RKO (cell line): ENCODE results near the gene ZMYND8.
"Not testable (repeated sequence)": the region's sequence is repeated elsewhere in the genome, so short reads cannot be mapped to it uniquely, and the experiment has no call there.

Experiments used
- DNase-seq: peaks from one replicate; pipeline ENCODE4 v3.0.0-alpha.2; 2016; ENCODE audit warnings: low spot score

ZMYND8 gene

DNA sequence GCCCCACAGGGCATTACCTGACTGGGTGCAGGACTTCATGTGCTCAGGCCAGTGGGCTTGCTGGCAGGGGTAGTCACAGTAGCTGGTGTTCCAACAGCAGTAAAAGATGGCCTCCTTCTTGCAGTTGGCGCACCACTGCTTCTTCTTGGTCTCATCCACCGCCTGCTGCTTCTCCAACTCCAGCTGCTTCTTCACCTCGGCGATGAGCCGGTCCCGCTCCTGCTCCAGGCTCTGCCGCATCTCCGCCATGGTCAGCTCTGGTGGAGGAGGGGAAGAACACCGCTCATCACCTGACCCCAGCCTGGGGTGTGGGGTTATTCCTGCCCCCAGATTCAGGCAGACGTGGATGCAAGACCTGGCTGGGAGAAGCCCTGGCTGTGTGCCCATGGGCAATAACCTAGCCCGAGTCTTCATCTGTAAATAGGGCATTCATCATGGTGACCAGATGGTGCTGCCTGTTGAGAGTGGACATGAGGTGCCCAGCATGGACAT, 132.2 kb downstream of the ZMYND8 start:
- DNase-seq: no peak

DNA sequence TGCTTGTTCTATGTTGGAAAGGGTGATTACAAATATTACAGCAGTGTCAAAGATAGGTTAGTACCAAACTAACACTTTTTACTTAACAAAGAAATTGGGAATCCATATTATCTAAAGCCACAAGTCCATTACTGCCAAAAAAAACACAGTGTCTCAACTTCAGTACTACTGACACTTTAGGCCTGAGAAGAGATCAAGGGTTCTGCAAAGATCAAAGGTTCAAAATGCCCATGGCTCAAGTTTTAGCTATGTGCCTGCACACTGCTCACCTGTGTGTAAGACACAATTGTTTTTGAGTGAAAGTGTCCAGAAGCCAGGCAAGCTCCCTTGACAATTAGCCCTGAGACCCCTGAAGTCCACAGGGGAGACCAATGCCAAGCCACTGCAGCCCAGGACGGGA, 132.6 kb downstream of the ZMYND8 start:
- DNase-seq: no peak

DNA sequence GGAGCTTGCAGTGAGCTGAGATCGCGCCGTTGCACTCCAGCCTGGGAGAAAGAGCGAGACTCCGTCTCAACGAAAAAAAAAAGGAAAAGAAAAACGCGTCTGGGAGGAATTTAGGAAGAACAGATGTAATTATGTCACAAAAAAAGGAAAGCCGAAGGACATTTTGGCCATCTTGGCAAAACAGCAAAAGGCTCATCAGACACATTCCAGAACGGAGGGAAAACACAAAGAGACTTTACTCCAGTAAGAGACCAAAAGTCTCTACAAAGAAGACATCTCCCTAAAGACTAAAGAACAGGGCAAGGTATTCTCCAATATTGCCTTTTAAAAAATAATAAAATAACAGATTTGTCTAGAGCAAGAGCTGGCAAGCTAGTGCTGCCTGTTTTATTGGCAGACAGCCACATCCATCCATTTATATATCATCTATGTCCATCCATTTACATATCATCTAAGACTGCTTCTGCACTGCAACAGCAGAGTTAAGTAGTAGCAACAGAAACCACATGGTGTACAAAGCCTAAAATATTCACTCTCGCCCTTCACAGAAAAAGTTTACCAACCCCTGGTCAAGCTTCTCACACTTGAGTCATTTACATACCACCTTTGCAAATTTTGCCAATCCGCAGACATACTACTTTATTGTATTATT, 133.9 kb downstream of the ZMYND8 start:
- DNase-seq: no peak

DNA sequence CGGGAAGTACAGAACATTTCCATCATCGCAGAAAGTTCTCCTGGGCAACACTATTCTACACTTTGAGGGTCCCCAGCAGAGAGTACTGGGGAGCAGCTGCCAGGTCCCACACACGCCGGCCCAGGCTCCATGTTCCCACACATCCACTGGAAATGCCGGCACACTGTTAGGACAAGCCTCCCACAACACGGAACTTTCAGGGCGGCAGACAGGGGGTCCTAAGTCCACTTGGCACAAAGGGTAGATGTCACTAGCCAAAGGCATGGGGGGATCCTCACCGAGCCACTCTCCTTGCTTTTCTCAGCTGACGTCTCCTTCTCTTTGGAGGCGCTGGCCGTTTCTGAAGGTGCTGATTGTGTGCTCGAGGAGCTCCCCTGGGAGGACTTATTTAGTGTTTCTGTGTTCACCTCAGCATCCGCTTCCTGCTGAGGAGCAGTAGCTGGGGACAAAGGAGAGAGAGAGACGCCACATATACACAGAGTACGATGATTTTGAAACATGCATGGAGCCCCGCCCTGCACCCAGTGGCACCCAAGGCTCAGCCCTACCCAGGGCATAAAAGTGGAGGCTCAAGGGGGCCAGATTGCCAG, 135.4 kb downstream of the ZMYND8 start:
- DNase-seq: no peak

DNA sequence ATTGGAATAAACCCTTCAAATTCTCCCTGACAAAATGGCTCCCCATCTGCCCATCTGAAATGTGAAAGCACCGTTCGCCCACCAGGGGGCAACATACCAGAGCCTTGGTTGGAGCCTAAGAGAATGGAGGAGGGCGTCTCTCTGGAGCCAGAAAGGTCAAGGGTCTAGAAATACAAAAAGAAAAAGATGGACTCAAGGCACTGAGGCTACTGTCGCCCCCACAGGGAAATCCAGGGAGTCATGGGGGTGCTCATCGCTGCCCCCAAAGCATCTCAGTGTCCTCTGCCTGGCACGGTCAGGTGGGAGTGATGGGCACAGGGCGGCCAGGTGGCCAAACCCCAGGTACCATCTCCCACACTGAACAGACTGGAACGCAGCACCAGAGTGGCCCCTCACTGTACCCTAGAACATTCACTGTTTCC, 136.3 kb downstream of the ZMYND8 start:
- DNase-seq: peak; percentile 28

DNA sequence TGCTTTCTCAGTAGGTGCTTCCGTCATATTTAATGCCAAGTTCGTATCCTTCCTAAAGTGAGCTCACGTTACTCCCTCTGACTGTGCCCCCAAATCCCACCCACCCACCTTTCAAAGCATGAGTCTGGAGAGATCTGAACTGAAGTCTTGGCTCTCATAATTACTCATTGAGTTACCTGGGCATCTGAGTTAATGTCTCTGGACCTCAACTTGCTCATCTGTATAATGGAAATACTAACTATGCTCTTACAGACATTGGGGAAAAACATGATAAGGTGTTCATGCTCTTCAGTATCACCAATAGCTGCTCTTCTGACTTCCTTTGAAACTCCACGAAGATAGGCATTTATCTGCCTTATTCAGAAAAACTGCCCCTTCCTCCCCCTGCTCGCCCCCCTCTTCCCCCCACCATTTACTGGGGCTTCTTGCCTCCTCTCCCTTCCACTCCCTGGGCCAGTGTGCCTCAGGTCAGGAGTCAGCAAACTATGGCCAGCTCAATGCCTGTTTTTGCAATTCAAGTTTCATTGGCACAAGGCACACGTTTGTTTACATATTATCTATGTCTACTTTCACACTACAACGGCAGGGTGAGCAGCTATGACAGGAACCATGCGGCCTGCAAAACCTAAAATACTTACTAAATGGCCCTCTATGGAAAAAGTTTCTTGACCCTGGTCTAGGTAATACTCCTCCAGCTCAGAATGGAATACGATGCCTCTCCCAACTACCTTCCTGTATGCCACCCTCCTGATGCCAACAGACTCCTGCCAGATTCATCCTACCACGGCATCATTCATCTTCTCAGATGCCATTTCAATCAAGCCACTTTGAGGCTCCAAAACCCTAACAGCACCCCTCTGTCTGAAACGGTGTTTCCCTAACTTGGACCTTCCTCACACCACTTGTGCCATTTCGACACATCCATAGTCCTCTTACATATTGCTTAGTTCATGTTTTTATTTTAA, 138.7 kb downstream of the ZMYND8 start:
- DNase-seq: no peak

DNA sequence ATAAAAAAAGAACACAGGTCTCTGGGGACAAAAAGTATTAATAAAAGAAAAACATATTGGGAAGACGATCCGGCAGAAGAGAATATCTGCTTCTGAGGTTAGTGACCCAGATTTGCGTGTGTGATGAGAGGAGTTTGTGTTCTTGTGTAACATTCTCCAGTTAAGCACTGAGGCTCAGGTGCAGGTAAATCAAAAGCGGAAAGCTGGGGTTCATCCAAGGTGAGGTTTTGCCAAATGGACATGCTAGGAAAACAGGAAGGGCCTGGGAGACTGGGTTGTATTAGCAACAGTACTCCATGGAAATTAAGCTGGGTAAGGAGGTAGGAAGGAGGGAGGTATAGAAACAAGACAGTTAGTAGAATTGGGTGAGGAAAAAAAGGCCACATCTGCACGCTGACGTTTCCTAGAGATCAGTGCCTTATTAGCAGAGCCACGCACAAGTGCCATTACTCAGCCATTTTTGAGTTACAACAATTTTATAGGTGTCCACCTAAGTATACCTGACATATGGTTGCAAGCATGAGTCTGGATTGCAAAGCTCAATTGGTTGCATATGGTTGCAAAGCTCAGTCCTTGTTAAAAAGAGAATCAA, 139.6 kb downstream of the ZMYND8 start:
- DNase-seq: no peak

DNA sequence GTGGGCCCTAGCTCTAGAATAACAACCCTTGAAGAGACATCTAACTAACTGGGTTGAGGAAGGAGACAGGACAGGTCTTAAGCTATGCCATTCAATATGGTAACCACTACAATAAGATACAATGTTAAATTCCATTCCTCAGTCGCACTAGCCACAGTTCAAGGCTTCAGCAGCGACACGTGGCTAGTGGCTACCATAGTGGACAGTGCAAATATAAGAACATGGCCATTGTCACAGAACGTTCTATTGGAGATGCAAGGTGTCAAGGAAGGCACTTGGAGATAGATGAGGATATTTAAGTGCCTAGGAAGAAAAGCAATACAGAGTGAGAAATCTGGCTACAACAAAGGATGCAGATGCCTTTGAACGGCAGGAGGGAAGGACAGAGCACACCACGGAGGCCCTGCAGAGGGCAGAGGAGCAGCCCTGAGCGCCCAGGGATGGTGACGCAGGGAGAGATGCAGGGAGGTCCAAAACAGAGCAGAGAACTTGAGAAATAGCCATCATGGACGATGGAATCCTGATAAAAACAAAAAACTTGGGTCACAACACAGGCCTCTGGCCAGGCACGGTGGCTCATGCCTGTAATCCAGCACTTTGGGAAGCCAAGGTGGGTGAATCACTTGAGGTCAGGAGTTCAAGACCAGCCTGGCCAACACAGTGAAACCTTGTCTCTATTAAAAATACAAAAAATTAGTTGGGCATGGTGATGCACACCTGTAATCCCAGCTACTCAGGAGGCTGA, 140.7 kb downstream of the ZMYND8 start:
- no peak for DNase-seq

DNA sequence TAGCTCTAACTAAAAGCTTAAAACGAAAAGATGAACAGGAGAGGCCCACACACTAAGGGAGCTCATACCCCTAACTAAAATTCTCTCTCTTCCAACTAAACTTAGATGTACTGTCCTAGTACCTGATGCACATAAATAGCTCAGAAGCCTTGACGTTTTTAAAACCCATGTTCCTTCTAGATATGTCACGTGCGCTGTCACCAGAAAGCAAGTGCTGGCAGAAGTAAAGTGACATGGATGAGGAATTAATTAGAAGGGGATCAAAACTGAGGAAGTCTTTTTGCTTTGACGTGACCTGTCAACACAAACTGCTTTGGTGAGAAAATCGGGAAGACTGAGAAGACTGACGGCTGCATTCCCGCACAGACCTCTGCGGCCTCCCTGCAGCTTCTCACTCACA, 142.5 kb downstream of the ZMYND8 start:
- no peak for DNase-seq

DNA sequence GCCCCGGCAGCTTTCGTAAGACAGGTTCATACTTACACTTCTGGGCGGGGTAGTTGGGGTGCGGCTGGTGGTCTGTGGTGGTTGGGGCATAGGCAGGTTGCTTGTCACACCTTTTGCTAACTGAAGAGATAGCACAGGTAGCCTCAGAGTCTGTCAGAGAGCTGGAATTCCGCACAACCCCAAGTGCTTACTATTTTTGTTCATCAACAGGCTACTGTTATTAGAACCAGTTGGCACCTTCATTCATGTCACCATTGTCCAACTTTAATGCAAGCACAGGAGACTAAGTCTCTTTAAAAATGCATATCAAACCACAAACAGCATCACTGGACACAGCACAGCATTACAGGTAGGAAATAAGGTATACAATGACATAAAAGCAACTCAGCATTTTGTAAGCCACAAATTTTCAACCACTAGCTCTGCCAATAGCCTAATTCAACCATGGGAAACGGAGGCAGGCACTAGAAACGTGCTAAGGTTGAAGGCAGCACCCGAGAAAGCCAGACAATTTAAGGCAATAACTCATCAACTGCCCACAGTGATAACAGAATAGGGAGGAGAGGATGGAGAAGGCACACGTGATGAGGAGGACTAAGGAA, 143.8 kb downstream of the ZMYND8 start:
- no peak for DNase-seq

DNA sequence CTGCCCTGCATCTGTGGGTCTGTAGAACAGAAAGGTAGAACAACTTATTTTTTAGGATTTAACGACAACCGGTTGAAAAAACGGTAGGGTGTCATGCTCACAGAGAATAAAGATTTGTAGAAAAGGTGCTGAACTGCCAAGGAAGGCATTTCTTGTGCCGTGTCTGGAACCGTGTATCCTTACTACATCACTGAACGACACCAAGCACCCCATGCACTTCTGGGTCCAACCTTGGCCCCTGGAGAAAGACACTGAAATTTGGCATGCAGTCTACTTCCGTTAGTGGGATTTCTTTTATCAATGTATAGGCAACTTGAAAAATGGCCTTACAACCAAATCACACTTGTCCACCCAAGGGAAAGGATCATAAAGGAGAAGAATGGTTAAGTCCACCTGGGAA, 145.5 kb downstream of the ZMYND8 start:
- no peak for DNase-seq

DNA sequence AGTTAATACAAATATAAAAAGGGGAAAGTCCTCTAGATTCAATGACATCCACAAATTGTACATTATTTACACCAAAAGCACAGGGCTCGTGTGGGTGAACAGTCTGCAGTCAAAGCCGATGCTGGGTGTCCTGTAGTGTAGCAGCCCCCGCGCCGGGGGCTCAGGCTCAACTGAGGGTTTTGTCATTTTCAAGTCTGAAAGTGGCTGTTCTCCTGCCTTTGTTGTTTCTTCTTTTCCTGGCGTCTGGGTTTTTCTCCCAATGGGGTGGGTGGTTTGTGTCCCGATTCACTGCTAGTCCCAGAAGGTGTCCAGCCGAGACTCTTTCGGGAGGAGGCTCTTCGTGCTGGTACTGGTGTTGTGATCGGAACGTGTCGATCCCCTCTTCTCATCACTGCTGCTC, 146.0 kb downstream of the ZMYND8 start:
- DNase-seq: no peak

DNA sequence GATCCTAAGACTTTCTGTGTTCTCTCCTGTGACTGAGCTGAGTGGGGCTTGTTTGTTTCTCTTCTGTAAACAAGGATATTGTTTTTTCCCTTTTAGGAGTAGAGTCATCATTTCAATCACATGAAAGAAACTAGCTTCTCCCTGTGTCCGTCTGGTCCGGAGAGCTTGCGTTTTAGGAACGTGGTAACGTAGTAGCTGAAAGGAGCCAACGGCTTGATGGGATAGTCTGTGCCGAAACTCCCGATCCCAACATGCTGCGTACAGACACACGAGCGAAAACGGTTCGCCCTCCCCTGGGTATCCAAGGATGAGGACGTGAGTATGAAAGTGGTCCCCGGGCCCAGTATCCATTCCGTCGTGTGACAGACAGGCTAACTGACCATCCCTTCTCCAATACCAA, 146.5 kb downstream of the ZMYND8 start:
- no peak for DNase-seq

DNA sequence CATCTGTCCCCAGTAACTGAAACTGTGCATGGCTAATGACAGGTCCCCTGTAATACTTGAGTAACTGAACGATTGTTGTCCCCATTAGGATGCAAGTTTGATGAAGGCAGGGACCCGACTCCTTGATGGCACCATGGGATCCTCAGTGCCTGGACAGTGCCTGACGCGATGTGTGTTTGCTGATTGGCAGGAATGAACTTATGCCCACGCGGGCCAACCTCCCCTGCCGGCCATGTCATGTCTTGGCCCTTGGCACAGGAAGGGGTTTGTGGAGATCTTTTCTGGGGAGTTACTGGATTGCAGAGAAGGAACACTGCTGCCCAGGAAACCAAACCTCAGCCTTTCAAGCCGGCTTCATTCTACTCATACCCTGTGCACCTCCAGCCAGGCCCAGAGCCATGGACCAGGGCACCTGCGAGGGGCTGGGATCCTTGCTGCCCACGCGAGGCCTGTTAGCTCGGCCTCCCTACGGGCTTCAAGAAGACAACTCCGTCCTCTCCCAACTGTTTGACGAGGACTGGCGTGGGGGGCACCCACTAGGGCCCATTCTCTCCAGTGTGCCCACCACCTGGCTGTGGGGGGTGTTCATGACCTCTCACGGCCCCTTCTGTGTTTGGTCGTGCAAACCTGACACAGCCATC, 147.8 kb downstream of the ZMYND8 start:
- DNase-seq: no peak

DNA sequence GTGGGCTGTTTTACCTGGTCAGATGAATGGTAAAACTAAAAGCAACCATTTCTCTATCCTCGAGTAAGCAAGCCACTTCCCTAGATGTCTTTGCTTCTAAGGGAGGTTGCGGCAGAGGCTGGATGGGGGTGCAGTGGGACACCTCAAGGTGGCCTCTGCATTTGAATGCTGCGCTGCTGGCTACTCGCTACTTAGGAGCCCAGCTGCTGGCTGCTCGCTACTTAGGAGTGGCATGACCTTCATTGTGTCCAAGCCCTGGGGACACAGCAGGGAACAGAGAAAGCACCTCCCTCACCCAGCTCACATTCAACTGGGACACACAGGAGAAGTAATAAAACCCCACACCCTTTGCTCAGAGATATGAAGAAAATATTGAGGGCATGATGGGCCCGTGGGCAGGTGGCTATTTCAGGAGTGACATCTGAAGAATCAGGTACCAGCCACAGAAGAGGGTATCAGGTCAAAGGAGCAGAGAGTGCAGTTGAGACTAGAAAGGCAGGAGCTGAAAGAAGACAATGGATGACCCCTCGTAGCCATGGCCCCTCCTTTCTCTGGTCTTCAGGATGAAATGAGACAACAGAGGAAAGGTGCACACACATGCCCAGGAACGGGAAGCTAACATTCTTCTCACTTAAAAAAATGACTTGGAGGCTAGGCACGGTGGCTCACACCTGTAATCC, 149.4 kb downstream of the ZMYND8 start:
- DNase-seq: no peak

DNA sequence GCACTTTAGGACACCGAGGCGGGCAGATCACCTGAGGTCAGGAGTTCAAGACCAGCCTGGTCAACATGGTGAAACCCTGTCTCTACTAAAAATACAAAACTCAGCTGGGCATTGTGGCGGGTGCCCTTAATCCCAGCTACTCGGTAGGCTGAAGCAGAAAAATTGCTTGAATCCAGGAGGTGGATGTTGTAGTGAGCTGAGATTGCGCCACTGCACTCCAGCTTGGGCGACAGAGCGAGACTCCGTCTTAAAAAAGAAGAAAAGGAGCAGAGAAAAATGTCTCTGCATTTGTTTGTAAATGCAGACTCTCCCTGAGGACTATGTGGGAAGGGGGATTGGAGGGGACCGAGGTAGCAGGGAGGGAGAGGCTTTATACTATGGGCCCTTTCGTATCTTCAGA, 149.9 kb downstream of the ZMYND8 start:
- not testable (repeated sequence) for DNase-seq

DNA sequence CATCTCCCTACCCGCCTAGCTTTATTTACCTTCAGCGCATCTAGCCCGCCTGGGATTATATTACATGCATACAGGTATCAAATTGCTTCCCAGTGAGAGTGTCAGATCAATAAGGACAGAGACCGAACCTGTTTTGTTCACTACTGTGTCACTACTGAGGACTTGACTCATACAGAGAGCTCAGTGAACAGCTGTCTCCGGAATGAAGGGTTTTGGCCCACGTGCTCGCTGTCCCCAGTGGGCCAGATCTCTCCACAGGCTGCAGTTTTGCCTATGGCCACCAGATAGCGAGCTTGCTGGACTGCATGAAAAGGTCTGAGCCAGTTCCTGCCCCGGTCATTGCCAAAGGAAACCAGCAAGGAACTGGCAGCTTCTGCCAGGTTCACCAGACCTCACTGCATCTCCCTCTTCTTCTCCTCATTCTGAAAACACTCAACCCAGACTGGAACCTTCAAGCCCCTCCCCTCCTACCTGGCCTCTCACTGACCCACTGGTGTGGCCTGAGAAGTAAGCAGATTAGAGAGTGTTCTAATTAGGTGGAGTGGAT, 150.8 kb downstream of the ZMYND8 start:
- peak; percentile 83 for DNase-seq

DNA sequence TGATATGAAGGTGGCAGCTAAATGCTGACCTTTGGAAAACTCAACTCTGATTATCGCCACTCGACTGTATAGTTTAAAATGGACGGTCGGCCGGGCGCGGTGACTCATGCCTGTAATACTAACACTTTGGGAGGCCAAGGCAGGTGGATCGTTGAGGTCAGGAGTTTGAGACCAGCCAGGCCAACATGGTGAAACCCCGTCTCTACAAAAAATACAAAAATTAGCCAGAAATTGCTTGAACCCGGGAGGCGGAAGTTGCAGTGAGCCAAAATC, 151.7 kb downstream of the ZMYND8 start:
- not testable (repeated sequence) for DNase-seq

DNA sequence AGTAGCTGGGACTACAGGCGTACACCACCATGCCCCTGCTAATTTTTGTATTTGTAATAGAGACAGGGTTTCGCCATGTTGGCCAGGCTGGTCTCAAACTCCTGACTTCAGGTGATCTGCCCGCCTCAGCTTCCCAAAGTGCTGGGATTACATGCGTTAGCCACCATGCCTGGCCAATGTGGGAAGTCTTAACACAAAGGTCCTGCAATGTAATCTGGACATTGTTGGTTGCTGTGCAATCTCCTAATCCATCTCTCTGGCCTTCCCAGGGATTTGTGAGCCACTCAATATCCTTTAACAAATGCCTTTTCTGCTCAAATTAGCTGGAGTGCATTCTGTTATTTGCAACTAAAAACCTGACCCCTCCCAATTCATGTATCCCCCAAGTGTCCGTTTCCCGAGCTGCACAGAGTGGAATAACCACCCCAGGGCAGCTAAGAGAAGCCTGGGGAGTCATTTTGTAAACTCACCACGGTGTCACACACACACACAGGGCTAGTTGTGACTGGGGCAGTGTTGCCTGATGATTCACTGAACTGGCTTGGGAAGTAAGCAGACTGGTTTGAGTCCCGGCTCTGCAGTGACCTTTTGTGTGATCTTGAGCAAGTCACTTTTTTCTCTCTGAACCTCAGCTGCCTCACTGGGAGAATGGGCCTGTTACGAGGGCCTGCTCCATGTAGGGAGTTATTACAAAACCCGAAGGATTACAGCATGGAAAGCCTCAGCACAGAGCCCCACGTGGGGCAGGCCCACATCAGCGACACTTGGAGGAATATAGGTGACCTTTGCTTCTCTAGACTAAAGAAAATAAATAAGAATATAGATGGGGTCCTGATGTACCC, 152.3 kb downstream of the ZMYND8 start:
- DNase-seq: peak; percentile 85
